ENCODE data around the gene CANT1. TPM values are rescaled to one million over a fixed set of nuclear protein-coding genes. Genes with fewer than 3 reads are reported as not detected.
A peak's percentile ranks its signal among the peaks of the same experiment; 100 is the strongest.
"Not testable (repeated sequence)": the region's sequence is repeated elsewhere in the genome, so short reads cannot be mapped to it uniquely, and the experiment has no call there.

CANT1 gene
- total RNA-seq, 1 experiment from 2014 or later = 81.9 TPM

DNA sequence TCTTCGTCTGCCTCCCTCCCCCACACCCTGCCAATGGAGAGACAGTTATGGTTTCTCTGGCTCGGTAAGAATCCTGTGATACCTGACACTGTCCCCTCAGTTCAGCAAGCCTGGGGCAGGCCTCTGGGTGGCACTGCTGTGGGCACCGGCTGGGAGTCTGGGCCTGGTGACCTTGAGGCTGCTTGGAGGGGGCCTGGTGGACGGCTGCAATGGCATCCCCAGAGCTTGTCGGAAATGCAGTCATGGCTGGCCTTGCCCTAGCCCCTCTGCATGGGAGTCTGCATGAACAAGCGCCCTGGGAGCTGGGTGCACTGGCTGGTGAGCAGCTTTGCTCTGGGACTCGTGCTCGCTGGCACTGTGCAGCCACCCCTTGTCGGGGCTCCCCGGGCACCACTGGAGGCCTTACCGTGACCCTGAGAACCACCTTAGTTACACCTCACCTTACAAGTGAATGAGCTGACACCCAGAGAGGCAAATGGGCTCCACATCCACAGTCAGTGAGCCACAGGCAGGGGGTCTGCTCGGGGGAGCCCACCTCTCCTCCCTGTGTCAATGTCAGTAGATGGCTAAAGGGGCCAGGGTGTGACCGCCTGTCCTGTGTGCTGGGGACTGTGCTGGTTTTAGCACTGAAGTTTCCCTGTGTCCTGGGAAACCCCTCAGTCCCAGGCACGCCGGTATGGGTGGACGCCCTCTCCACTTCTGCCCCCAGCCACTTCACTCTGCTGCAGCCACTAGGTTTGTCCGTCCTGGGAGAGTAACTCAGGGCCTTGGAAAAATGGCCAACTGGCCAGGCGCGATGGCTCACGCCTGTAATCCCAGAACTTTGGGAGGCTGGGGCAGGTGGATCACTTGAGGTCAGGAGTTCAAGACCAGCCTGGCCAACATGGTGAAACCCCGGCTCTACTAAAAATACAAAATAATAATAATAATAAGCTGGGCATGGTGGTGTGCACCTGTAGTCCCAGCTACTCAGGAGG, 31.3 kb downstream of the CANT1 start:
- DNase-seq (ENCODE audit: low read depth) = no peak

GRCh38 chr17:78977681-78977943, 32.0 kb downstream of the CANT1 start:
- DNase-seq (ENCODE audit: low read depth) = no peak

DNA sequence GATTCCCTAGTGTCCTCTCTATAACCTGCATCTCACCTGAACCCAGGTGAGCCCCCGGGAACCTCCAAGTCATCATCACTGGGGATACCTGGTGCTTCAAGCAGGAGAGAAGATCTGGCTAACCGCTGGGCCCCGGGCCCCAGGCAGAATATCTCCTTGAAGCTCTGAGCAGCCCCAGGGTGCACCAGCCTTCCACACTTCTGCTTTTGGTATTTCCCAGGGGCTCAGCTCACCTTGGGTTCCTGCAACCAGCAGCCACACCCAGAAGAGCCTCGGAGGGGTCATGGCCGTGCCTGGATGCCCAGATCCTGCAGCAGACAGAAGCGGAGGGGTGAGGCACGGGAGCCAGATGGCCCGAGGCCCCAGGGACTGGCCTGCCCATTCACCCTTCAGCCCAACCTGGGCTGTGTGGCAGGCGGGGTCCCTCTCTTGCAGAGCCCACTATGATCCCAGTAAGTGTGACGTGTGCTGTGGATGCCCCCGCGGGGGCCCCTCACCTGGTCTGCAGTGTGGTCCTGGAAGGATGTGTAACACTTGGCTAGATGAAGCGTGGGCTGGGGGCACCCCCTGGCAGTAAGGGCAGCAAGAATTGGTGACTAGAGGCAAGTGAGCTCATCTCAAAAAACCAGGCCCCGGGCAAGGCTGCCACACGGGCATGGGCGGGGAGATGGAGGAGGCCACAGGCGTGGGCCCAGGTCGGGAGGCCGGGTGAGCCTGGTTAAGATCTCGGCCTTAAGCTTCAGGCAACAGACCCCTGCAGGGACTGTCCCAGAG, 32.5 kb downstream of the CANT1 start:
- no peak for DNase-seq (ENCODE audit: low read depth)

DNA sequence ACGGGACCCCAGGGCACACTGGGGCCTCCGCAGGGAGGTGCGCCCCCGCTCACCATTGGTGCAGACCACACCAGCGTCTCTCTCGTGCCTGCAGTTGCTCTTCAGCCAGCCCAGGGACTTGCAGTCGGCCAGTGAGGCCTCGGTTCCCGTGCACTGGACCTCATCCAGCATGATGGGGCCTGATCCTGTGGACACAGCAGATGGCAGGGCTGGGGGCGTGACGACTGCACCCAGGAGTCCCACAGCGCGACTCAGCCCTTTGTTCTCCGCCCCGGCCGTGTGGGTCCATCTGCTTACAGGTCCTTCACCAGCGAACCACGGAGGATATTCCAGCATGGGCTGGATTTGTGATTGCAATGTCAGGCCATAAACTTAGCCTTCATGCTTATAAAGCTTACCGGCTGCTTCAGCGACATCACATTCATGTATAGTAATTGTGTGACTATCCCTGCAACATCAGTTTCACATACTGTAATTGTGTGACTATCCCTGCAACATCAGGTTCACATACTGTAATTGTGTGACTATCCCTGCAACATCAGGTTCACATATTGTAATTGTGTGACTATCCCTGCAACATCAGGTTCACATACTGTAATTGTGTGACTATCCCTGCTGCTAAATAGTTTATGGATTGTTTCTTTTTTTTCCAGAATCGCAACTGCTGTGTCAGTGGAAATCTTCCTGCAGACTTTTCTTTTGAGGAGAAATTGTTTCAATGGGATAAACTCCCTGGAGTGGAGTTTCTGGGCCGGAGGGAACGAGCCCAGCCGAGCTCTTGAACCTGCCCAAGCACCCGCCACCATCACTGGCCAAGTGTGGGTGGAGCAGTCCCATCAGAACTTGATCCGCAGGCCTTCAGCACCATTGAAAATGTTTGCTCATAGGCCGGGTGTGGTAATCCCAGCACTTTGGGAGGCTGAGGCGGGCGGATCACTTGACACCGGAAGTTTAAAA, 34.7 kb downstream of the CANT1 start:
- no peak for DNase-seq (ENCODE audit: low read depth)

DNA sequence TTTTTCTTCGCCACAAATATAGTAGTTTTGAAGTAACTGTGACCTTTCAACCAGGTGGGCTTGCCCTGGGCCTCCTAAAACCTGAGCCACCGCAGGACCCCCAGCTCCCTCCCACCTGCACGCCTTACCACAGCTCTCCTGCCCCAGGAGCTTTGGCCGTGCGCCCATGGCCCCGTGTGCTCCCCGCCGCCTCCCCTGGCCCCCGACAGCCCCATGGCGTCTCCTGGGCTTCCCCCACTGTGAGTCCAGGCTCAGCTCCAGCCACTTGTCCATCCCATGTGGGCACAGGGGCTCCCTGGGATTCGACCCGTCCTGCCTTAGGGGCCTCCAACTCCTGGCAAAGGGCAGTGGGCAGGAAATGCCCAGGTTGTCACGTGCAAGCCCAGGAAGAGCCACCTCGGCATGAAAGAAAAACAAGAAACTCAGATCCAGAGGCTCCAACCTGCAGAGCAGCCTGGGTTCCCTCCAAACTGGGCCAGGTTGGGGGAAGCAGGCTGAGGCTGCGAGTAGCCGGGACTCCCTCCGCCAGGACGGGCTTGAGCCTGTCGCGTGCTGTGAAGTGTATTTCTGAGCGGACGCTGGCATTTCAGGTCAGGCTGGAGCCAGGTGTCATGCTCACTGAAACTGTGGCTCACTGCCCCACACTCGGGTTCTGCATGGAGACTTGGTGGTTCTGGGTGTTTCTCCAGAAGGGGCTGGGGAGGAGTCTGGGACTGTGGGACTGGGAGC, 35.6 kb downstream of the CANT1 start:
- DNase-seq (ENCODE audit: low read depth) = no peak

- peak; percentile 36 for DNase-seq (ENCODE audit: low read depth)
Observed at GRCh38 chr17:78973196-78973595, 36.4 kb downstream of the CANT1 start.

DNA sequence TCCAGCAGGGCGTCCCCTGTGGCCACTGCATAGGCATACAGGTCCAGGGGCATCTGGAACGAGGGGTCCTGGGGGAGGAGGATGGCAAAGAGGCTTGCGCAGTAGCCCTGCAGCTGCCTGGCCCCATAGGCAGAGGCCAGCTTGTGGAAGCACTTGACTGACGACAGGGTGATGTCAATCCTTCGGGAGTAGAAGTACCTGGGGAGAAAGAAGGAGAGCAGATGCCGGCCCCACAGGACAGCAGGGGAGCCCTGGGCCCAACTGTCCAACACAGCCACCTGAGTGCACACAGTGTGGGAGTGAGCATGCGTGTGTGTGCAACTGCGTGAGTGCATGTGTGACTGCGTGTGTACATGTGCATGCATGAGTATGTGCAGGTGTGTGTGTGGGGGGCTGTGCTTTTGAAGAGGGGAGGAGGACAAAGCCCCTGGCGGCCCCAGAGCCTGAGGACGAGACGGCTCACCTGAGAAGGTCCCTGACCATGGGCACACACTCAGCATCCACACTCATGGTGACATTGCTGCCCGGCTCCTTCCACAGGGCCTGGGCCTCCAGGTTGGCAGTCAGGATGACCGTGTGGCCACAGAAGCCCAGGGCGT, 37.0 kb downstream of the CANT1 start:
- DNase-seq (ENCODE audit: low read depth) = no peak

GRCh38 chr17:78971756-78972506, 37.6 kb downstream of the CANT1 start:
- DNase-seq (ENCODE audit: low read depth) = no peak

DNA sequence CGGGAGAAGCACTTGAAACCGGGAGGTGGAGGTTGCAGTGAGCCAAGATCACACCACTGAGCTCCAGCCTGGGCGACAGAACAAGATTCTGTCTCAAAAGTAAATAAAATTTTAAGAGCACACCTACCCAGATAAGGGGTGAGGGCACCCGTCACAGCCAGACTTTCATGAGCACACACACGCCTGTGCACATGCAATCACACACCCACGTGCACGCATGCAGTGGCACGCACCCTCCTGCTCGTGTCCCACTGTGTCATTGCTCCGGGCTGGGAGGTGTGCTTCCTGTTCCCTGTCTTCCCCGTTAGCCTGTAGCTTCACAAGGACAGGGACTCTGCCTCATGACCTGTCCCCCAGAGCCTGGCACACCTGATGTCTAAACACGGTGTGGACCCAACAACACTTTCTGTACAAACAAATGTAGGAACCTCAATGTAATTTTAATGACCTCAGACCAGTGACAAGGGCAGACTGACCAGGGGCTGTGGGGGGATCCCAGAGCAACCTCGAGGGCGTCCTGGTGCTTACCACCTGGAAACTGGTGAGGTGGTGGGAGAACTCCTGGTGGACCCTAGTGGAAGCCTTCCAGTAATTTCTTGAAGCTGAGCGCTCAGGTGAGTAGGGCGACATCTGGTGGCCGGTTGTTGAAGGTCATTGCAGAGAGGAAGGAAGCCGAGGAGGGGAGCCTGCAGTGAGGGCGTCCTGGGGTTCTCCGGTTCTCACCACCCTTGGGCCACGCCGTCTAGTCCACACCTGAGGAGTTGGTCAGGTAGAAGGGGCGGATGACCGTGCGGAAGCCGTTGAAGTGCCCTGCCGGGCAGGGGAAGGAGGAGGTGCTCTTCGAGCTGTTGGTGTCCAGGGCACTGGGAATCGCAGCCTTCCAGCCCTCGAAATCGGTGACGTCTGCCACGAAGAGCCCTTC, 38.5 kb downstream of the CANT1 start:
- DNase-seq (ENCODE audit: low read depth) = peak; percentile 84

DNA sequence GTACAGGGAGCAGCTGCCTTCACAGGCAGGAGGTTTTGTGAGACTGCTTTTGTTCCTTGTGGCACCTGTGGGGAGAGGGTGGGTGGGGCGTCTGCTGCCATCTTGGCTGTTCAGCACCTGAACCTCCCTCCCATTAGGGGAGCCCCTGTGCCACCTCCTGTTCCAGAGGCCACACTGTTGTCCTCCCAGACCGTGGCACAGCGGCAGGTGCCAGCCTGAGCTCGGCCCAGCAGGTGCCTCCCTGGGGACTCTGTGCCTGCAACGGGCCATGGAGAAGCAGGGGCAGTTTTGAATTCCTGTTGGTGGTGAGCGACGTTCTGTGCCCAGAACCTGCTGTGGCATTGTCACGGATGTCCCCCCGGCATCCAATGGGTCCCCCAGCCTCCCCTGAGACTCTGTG, 39.7 kb downstream of the CANT1 start:
- DNase-seq (ENCODE audit: low read depth) = no peak

DNA sequence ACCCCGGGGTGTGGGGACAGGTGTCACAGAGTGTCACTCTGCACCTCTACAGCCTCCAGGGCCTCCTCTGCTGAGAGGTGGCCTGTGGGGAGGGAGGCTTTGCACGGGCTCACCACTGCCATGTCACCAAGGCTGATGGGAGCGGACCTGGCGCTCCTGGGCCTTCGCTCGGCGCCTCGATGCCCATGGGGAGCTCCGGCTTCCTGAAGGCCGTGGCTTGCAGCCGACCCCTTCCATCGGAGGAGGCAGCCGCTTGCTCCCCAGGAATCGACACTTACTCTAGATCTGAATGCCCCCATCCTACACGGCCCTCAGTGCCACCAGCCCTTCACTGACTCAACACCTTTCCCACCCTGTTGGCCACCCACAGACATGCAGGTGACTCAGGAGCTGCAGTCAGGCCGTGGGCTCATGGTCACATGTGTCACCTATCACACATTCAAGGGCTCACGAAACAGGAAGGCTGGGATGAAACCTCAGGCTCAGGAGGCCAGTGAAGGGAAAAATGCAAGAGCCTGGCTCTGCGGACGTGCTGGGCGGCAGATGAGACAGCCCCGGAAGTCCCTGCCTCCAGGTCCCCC, 41.7 kb downstream of the CANT1 start:
- DNase-seq (ENCODE audit: low read depth) = peak; percentile 35

DNA sequence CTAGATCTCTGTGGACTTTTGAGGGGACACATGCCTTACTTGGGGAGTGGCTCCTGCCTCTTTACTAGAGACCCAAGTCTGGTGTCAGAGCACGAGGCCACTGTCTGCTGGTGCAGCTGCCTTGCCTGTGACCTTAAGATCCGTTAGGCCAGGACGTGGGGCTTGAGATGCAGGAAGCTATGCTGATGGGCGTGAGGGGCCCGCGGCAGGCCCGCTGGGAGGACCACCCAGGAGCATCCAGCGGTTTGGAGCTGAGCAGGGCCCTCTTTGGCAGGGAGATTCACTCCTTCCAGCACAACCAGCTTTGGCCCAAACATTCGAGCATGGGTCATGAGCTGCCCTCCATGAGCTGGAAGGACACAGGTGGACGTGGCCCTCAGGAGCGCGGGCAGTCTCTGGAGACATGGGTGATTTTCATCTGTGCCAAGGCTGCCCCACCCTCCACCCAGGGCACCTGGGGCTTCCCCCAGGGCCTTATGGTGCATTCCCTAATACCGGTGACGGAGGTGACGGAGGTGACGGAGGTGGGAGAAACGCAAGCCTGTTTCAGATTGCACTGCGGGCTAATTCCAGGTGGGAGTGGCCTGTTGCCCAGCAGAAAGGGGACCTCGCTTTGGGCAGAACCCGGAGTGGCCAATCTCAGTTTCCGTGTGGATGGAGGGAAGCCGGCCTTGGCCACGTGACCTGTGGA, 42.5 kb downstream of the CANT1 start:
- DNase-seq (ENCODE audit: low read depth) = no peak

DNA sequence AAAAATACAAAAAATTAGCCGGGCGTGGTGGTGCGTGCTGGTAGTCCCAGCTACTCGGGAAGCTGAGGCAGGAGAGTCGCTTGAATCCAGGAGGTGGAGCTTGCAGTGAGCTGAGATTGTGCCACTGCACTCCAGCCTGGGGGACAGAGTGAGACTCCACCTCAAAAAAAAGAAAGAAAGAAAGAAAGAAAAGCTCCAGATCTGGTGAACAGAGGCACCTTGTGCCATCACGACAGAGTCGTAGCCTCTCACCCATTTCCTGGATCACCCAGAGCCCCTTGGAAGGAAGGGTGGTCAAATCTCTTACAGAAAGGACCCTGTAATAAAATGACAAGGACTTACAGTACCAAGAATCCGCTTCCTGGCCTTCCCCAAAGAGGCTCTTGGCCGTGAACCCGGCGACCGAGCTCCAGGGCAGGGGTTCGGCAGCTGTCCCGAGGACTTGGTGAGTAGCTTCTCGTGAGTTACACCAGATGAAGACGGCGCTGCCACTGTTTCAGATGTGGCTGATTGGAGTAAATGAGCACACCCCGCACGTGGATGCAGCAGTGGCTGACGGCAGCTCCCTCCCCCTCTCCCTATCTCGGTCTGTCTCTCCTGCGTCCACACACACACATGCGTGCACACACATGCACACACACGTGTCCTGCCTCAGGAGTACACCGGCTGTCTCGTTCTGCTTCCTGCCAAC, 43.3 kb downstream of the CANT1 start:
- no peak for DNase-seq (ENCODE audit: low read depth)

GRCh38 chr17:78965491-78965924, 44.1 kb downstream of the CANT1 start:
- no peak for DNase-seq (ENCODE audit: low read depth)

- no peak for DNase-seq (ENCODE audit: low read depth)
Observed at GRCh38 chr17:78963378-78963777, 46.2 kb downstream of the CANT1 start.

DNA sequence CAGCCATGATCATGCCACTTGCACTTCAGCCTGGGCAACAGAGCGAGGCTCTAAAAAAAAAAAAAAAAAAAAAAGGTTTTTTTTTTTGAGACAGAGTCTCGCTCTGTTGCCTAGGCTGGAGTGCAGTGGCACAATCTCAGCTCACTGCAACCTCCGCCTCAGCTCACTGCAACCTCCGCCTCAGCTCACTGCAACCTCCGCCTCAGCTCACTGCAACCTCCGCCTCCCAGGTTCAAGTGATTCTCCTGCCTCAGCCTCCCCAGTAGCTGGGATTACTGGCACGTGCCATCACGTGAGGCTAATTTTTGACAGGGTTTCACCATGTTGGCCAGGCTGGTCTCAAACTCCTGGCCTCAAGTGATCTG, 46.6 kb downstream of the CANT1 start:
- DNase-seq (ENCODE audit: low read depth) = not testable (repeated sequence)

GRCh38 chr17:78962345-78962983, 47.1 kb downstream of the CANT1 start:
- peak; percentile 66 for DNase-seq (ENCODE audit: low read depth)

All from Daoy (cell line).